Activated CD8-positive, alpha-beta T cell treated with anti-CD3 and anti-CD28 coated beads, Interleukin-2, amount 10 ng/mL, durations not matched to agents 7 days and 5 days (primary cell): ENCODE results near the gene EIF3K. TPM values are rescaled to one million over a fixed set of nuclear protein-coding genes. Genes with fewer than 3 reads are reported as not detected.

ENCODE experiments used
- ATAC-seq: fragments of 150-1000 bp; cut with Tn5 transposase; one replicate; pipeline ENCODE4 v1.10.0; 2021; ENCODE audit warnings: moderate library complexity
- CTCF ChIA-PET: fragments of 350-600 bp; sonication (Branson Sonifier 250); formaldehyde crosslinking; loops from one replicate; lab custom pipeline; 2021; ENCODE audit warnings: antibody characterized with exemption; lab: Charles Lee
- POLR2A ChIA-PET: fragments of 350-600 bp; sonication (Branson Sonifier 250); formaldehyde crosslinking; loops from one replicate; lab custom pipeline; 2021; ENCODE audit warnings: antibody characterized with exemption; lab: Charles Lee
- DNase-seq: peaks from one replicate; pipeline ENCODE4 v3.0.0-alpha.2; 2020
- H3K27ac Mint-ChIP-seq: one replicate; pipeline ENCODE4 v1.8.0; 2021; ENCODE audit warnings: mild to moderate bottlenecking, mixed read lengths
- H3K27me3 Mint-ChIP-seq: one replicate; pipeline ENCODE4 v1.8.0; 2021; ENCODE audit warnings: low read depth, mixed read lengths
- H3K36me3 Mint-ChIP-seq: one replicate; pipeline ENCODE4 v1.8.0; 2021; ENCODE audit warnings: low read depth, mixed read lengths
- H3K4me1 Mint-ChIP-seq: one replicate; pipeline ENCODE4 v1.8.0; 2021; ENCODE audit warnings: low read depth, mixed read lengths
- H3K4me3 Mint-ChIP-seq: one replicate; pipeline ENCODE4 v1.8.0; 2021; ENCODE audit warnings: mild to moderate bottlenecking, mixed read lengths
- H3K9me3 Mint-ChIP-seq: one replicate; pipeline ENCODE4 v1.8.0; 2022; ENCODE audit warnings: mixed read lengths; ENCODE audit not compliant: insufficient read depth
- total RNA-seq, 2 experiments: library from RNA; stranded (reverse); gene quantifications; one replicate each; pipeline ENCODE4 v1.2.3, GENCODE V29; 2021

The EIF3K gene
- total RNA-seq, 2 experiments from 2014 or later: 325 to 352 TPM

- Mint-ChIP-seq H3K9me3 (no peaks in the 10 kb centered on the region), H3K27me3 (no peaks in the 10 kb centered on the region), H3K4me3 (no peak overlapping the region), H3K4me1 (peaks cover 99% of the 10 kb centered on the region), H3K27ac (peak overlapping the region; percentile 85), H3K36me3 (peaks cover 57% of the 10 kb centered on the region)
- ATAC-seq (no peak), DNase-seq (no peak)
- CTCF ChIA-PET: interaction anchor here (1.4 to 1.6 kb wide), 2 partner anchors 13 to 280 kb away, joined by 3 to 5 read pairs; partner anchors contain the start of gene FAM98C
- POLR2A ChIA-PET: interaction anchor here (0.9 kb wide), 1 partner anchor 26 kb away, joined by 3 read pairs; no protein-coding TSS in a partner anchor
Observed at GRCh38 chr19:38682872-38683392, 63.9 kb downstream of the EIF3K start.

GRCh38 chr19:38683393-38684077 lies 64.5 kb downstream of the EIF3K start:
- POLR2A ChIA-PET: interaction anchor here (0.9 kb wide), 1 partner anchor 27 kb away, joined by 3 read pairs; no protein-coding TSS in a partner anchor
- H3K36me3 Mint-ChIP-seq: peaks cover 53% of the 10 kb centered on the region

GRCh38 chr19:38684078-38684861 lies 65.3 kb downstream of the EIF3K start:
- ChIA-PET CTCF (interaction anchor here (1.0 kb wide), 1 partner anchor 281 kb away, joined by 3 read pairs; the partner anchor contains the start of gene FAM98C), POLR2A (no interaction called here)
- Mint-ChIP-seq H3K36me3 (peaks cover 53% of the 10 kb centered on the region), H3K27me3 (no peaks in the 10 kb centered on the region), H3K9me3 (no peaks in the 10 kb centered on the region), H3K4me1 (peaks cover 95% of the 10 kb centered on the region), H3K4me3 (no peak overlapping the region), H3K27ac (peak overlapping the region; percentile 85)
- DNase-seq: peak; percentile 31
- no peak for ATAC-seq

More at GRCh38 chr19:38683393-38684077, 64.5 kb downstream of the EIF3K start:
- CTCF ChIA-PET: interaction anchor here (1.0 kb wide), 1 partner anchor 281 kb away, joined by 3 read pairs; the partner anchor contains the start of gene FAM98C
- H3K9me3 Mint-ChIP-seq: no peaks in the 10 kb centered on the region
- no peak overlapping the region for H3K4me3 Mint-ChIP-seq
- DNase-seq (peak; percentile 55), ATAC-seq (peak; percentile 19)
- H3K4me1 Mint-ChIP-seq: peaks cover 95% of the 10 kb centered on the region
- H3K27me3 Mint-ChIP-seq: no peaks in the 10 kb centered on the region
- H3K27ac Mint-ChIP-seq: peak overlapping the region; percentile 85

- Mint-ChIP-seq H3K27ac (no peak overlapping the region), H3K36me3 (peaks cover 53% of the 10 kb centered on the region), H3K9me3 (no peaks in the 10 kb centered on the region), H3K27me3 (no peaks in the 10 kb centered on the region), H3K4me1 (peaks cover 91% of the 10 kb centered on the region), H3K4me3 (no peak overlapping the region)
- CTCF ChIA-PET: interaction anchor here (1.3 to 2.3 kb wide), 3 partner anchors 17 to 246 kb away, joined by 3 to 14 read pairs (median 4); partner anchors contain the start of genes MRPS12 and SARS2
- POLR2A ChIA-PET: no interaction called here
- ATAC-seq (no peak), DNase-seq (no peak)
Observed at GRCh38 chr19:38684862-38685665, 66.1 kb downstream of the EIF3K start.

- H3K9me3 Mint-ChIP-seq: no peaks in the 10 kb centered on the region
- peak overlapping the region; percentile 79 for H3K27ac Mint-ChIP-seq
- ATAC-seq: no peak
- ChIA-PET CTCF (interaction anchor here (0.6 to 2.3 kb wide), 14 partner anchors 8 to 277 kb away, joined by 3 to 14 read pairs (median 4); partner anchors contain the start of genes ACTN4, MRPS12 and SARS2), POLR2A (no interaction called here)
- H3K4me1 Mint-ChIP-seq: peaks cover 90% of the 10 kb centered on the region
- H3K4me3 Mint-ChIP-seq: peak overlapping the region; percentile 46
- H3K36me3 Mint-ChIP-seq: peaks cover 54% of the 10 kb centered on the region
- peak; percentile 23 for DNase-seq
- H3K27me3 Mint-ChIP-seq: no peaks in the 10 kb centered on the region
Observed at GRCh38 chr19:38685666-38686529, 66.9 kb downstream of the EIF3K start.

- Mint-ChIP-seq H3K4me1 (peaks cover 88% of the 10 kb centered on the region), H3K9me3 (no peaks in the 10 kb centered on the region), H3K36me3 (peaks cover 50% of the 10 kb centered on the region), H3K27me3 (no peaks in the 10 kb centered on the region), H3K27ac (peak overlapping the region; percentile 79), H3K4me3 (peak overlapping the region; percentile 46)
- DNase-seq (peak; percentile 65), ATAC-seq (peak; percentile 79)
- ChIA-PET POLR2A (no interaction called here), CTCF (interaction anchor here (0.6 to 2.3 kb wide), 15 partner anchors 8 to 276 kb away, joined by 3 to 14 read pairs (median 3); partner anchors contain the start of gene ACTN4)
Observed at GRCh38 chr19:38686530-38686888, 67.5 kb downstream of the EIF3K start.

Other genes starting within 250 kb of the EIF3K start
- 100 to 1,000 TPM; 173 to 187 TPM for gene PSMD8, start 244.6 kb upstream of the EIF3K start, total RNA-seq
- gene GGN, start 231.2 kb upstream of the EIF3K start, total RNA-seq: not detected
- 1 to 10 TPM in 1 of 2 experiments, under 1 TPM in 1; 0.90 to 1.3 TPM for gene SPRED3, start 230.5 kb upstream of the EIF3K start, total RNA-seq
- 10 to 100 TPM; 21.0 to 25.9 TPM for gene FAM98C, start 216.1 kb upstream of the EIF3K start, total RNA-seq
- under 1 TPM; 0.42 to 0.50 TPM for gene RASGRP4, start 193.0 kb upstream of the EIF3K start, total RNA-seq
- gene RYR1, start 185.5 kb upstream of the EIF3K start, total RNA-seq: under 1 TPM; 0.42 to 0.83 TPM
- gene MAP4K1, start 1.2 kb upstream of the EIF3K start, total RNA-seq: 100 to 1,000 TPM; 259 to 269 TPM
- 100 to 1,000 TPM; 357 to 373 TPM for gene ACTN4, start 28.5 kb downstream of the EIF3K start, total RNA-seq
- 10 to 100 TPM; 12.2 to 16.2 TPM for gene CAPN12, start 125.3 kb downstream of the EIF3K start, total RNA-seq
- not detected for gene LGALS7, start 154.3 kb downstream of the EIF3K start, total RNA-seq
- gene LGALS7B, start 170.0 kb downstream of the EIF3K start, total RNA-seq: not detected
- gene LGALS4, start 193.8 kb downstream of the EIF3K start, total RNA-seq: 1 to 10 TPM; 1.6 to 1.8 TPM
- gene ECH1, start 212.6 kb downstream of the EIF3K start, total RNA-seq: 100 to 1,000 TPM; 170 to 175 TPM
- 100 to 1,000 TPM; 509 to 553 TPM for gene HNRNPL, start 230.8 kb downstream of the EIF3K start, total RNA-seq